Liver (tissue), 9 donors: Measurements from ENCODE around the gene NTM. TPM values are rescaled to one million over a fixed set of nuclear protein-coding genes. Genes with fewer than 3 reads are reported as not detected.

ENCODE experiments used
- DNase-seq: peaks from one replicate; pipeline ENCODE4 v3.0.0-alpha.2; 2017; ENCODE audit warnings: low spot score
- H3K27ac ChIP-seq, 2 donors: one replicate each; pipeline ENCODE4 v1.7.0; 2013; ENCODE audit warnings: inconsistent platforms in 2 of 2, low read length in 2 of 2, control low read depth in 1 of 2, low read depth in 1 of 2, mild to moderate bottlenecking in 1 of 2
- H3K27me3 ChIP-seq, 4 donors: one replicate each; pipeline versions ENCODE4 v1.6.1 to v1.7.0; 2013; ENCODE audit warnings: low read length in 3 of 4, inconsistent platforms in 1 of 4, mild to moderate bottlenecking in 1 of 4, moderate library complexity in 1 of 4; ENCODE audit not compliant: control insufficient read depth in 4 of 4, insufficient read depth in 4 of 4
- H3K36me3 ChIP-seq, 4 donors: one replicate each; pipeline versions ENCODE4 v1.6.1 to v1.7.0; 2013; ENCODE audit warnings: low read length in 3 of 4, mild to moderate bottlenecking in 3 of 4, low read depth in 1 of 4, moderate library complexity in 1 of 4; ENCODE audit not compliant: control insufficient read depth in 4 of 4, insufficient read depth in 3 of 4
- H3K4me1 ChIP-seq, 4 donors: one replicate each; pipeline versions ENCODE4 v1.6.1 to v1.7.0; 2013; ENCODE audit warnings: low read length in 3 of 4, mild to moderate bottlenecking in 3 of 4, moderate library complexity in 1 of 4; ENCODE audit not compliant: control insufficient read depth in 4 of 4, insufficient read depth in 4 of 4
- H3K4me3 ChIP-seq, 3 donors: one replicate each; pipeline versions ENCODE4 v1.6.1 to v1.7.0; 2013; ENCODE audit warnings: low read length in 3 of 3, control low read depth in 1 of 3, low read depth in 1 of 3, mild to moderate bottlenecking in 1 of 3
- H3K9ac ChIP-seq, 2 donors: one replicate each; pipeline ENCODE4 v1.7.0; 2013; ENCODE audit warnings: low read length in 2 of 2, mild to moderate bottlenecking in 2 of 2, moderate library complexity in 2 of 2, control low read depth in 1 of 2, low read depth in 1 of 2
- H3K9me3 ChIP-seq, 4 donors: one replicate each; pipeline versions ENCODE4 v1.6.1 to v1.7.0; 2013; ENCODE audit warnings: low read length in 3 of 4; ENCODE audit not compliant: control insufficient read depth in 4 of 4
- EGR1 ChIP-seq, 2 donors: IDR thresholded peaks; 2 replicates each; pipeline ENCODE4 v1.6.1; 2016 to 2018; ENCODE audit warnings: antibody characterized with exemption in 2 of 2, low read depth in 2 of 2
- FOXA1 ChIP-seq: IDR thresholded peaks from 2 replicates; pipeline ENCODE4 v1.6.1; 2016; ENCODE audit warnings: antibody characterized with exemption
- FOXA2 ChIP-seq: IDR thresholded peaks from 2 replicates; pipeline ENCODE4 v1.6.1; 2016; ENCODE audit warnings: antibody characterized with exemption
- GABPA ChIP-seq, 2 donors: IDR thresholded peaks in 1 of 2; conservative IDR thresholded peaks in 1 of 2; 2 replicates each; pipeline ENCODE4 v1.6.1; 2016; ENCODE audit warnings: antibody characterized with exemption in 2 of 2, mild to moderate bottlenecking in 1 of 2, moderate library complexity in 1 of 2
- HNF4A ChIP-seq, 2 donors: conservative IDR thresholded peaks; 2 replicates each; pipeline ENCODE4 v1.6.1; 2016; ENCODE audit warnings: antibody characterized with exemption in 2 of 2, mild to moderate bottlenecking in 2 of 2
- HNF4G ChIP-seq: IDR thresholded peaks from 2 replicates; pipeline ENCODE4 v1.6.1; 2016; ENCODE audit warnings: antibody characterized with exemption
- JUND ChIP-seq, 2 donors: IDR thresholded peaks; 2 replicates each; pipeline ENCODE4 v1.6.1; 2016; ENCODE audit warnings: antibody characterized with exemption in 2 of 2
- NR2F2 ChIP-seq: IDR thresholded peaks from 2 replicates; pipeline ENCODE4 v1.6.1; 2016; ENCODE audit warnings: antibody characterized with exemption
- RXRA ChIP-seq, 2 donors: IDR thresholded peaks; 2 replicates each; pipeline ENCODE4 v1.6.1; 2017 to 2018; ENCODE audit warnings: antibody characterized with exemption in 2 of 2, mild to moderate bottlenecking in 1 of 2
- SP1 ChIP-seq: IDR thresholded peaks from 2 replicates; pipeline ENCODE4 v1.6.1; 2018; ENCODE audit warnings: antibody characterized with exemption, mild to moderate bottlenecking
- TAF1 ChIP-seq: conservative IDR thresholded peaks from 2 replicates; pipeline ENCODE4 v1.6.1; 2016; ENCODE audit warnings: antibody characterized with exemption, mild to moderate bottlenecking
- YY1 ChIP-seq: IDR thresholded peaks from 2 replicates; pipeline ENCODE4 v1.6.1; 2016; ENCODE audit warnings: antibody characterized with exemption, mild to moderate bottlenecking
- WGBS: extraction: QIAGEN DNeasy Blood & Tissue Kit; methylation state at CpG from one replicate; pipeline ENCODE4 v1.1.7; 2013; 5-methylcytosine and 5-hydroxymethylcytosine counted together
- polyA plus RNA-seq, 2 donors: library from polyadenylated mRNA; stranded (reverse) in 1 of 2; unstranded in 1 of 2; fragments of 200-250 nt in 1 of 2; fragments of >200 nt in 1 of 2; fragmentation: Nextera tagmentation in 1 of 2; extraction: Ambion mirVana in 1 of 2; gene quantifications; one replicate each; pipeline versions ENCODE4 v1.2.1 to v1.2.3, GENCODE V29; 2013 to 2015
- total RNA-seq, 2 donors: library from RNA; depleted of rRNA; stranded (reverse); fragments of >200 nt; gene quantifications; one replicate each; pipeline ENCODE4 v1.2.3, GENCODE V29; 2014
- TF ChIP-seq, protein P1 (sequence below): IDR thresholded peaks from 2 replicates; pipeline ENCODE4 v1.6.1; 2016; ENCODE audit warnings: antibody characterized with exemption
- TF ChIP-seq, protein P2 (sequence below): IDR thresholded peaks from 2 replicates; pipeline ENCODE4 v1.6.1; 2016; ENCODE audit warnings: antibody characterized with exemption
- TF ChIP-seq, protein P3 (sequence below): IDR thresholded peaks from 2 replicates; pipeline ENCODE4 v1.6.1; 2016; ENCODE audit warnings: antibody characterized with exemption
- TF ChIP-seq, protein P4 (sequence below): fragments of 150-350 bp; IDR thresholded peaks from 2 replicates; pipeline ENCODE4 v1.5.1; 2017; ENCODE audit warnings: improper control_type of control experiment, low read depth, low read length; ENCODE audit not compliant: missing input control
- TF ChIP-seq, protein P5 (sequence below): IDR thresholded peaks from 2 replicates; pipeline ENCODE4 v1.6.1; 2016; ENCODE audit warnings: antibody characterized with exemption, mild to moderate bottlenecking
- donor health status: healthy.
- donor health status: healthy.
- donor health status: healthy.
- donor health status: healthy.
- donor health status: healthy.

Gene NTM
- total and polyA plus RNA-seq, 4 donors = 0.08 to 1.1 (median 0.08) TPM; not detected in 1

DNA sequence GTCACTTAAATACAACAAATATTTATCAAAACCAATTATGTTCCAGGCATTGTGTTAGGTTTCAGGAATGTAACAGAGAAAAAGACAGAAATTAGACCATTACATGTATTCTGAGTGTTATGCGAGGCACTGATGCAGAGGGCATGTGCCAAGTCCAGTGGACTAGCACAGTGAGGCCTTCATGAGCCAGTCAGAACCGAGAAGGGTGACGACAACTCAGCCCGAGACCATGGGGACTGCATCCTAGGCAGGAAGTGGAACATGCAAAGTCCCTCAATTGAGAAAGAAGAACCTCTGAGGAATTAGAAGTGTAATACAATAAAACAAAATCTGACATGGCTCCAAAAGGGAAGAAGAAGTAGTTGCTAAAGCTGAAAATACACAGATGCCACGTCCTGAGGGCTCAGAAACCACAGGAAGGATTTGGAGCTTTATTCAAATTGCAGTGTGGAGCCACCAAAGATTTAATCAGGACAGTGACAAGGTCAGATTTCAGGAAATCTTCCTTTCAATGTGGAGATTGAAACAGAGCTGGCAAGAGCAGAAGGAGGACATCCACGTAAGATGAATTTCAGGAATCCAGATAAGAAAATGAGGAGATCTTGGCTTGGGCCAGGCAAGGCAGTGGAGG, 529.6 kb downstream of the NTM start (continued):
- TF ChIP-seq, protein P1, sequence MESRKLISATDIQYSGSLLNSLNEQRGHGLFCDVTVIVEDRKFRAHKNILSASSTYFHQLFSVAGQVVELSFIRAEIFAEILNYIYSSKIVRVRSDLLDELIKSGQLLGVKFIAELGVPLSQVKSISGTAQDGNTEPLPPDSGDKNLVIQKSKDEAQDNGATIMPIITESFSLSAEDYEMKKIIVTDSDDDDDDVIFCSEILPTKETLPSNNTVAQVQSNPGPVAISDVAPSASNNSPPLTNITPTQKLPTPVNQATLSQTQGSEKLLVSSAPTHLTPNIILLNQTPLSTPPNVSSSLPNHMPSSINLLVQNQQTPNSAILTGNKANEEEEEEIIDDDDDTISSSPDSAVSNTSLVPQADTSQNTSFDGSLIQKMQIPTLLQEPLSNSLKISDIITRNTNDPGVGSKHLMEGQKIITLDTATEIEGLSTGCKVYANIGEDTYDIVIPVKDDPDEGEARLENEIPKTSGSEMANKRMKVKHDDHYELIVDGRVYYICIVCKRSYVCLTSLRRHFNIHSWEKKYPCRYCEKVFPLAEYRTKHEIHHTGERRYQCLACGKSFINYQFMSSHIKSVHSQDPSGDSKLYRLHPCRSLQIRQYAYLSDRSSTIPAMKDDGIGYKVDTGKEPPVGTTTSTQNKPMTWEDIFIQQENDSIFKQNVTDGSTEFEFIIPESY = no peak

DNA sequence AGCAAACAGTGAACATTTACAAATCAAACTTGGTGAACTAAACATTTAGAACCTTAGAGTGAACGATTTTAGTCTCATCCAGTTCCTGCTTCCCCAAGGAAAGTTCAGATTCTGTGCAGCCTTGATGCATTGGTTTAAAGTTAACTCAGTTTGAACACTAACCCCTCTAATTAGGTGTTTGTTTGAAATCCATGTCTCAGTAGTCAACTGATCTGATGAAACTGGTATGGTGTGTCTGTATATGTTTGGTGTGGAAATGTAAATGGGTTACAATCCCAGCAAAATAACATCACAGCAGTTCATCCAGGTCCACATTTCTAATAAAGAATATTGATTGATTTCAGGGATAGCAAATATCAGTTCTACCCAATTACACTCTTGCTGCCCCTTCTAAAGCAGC, 532.0 kb downstream of the NTM start:
- Histone ChIP-seq H3K27me3 (peaks cover 0 to 3% (median 0%) of the 10 kb centered on the region in 4 donors), H3K4me1 (no peaks in the 10 kb centered on the region), H3K27ac (no peak overlapping the region), H3K4me3 (no peak overlapping the region), H3K9me3 (no peaks in the 10 kb centered on the region), H3K36me3 (no peaks in the 10 kb centered on the region), H3K9ac (no peak overlapping the region)
- WGBS = 20% methylated on average over 1 of the region's 1 CpG
- no peak for DNase-seq
- no peak for TF ChIP-seq RXRA (IDR thresholded peaks at IDR 0.05)
- no peak for TF ChIP-seq FOXA2
- TF ChIP-seq, protein P2, sequence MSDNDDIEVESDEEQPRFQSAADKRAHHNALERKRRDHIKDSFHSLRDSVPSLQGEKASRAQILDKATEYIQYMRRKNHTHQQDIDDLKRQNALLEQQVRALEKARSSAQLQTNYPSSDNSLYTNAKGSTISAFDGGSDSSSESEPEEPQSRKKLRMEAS = no peak
- TF ChIP-seq JUND (IDR thresholded peaks at IDR 0.05) = no peak
- TF ChIP-seq SP1 = no peak
- no peak for TF ChIP-seq EGR1 (IDR thresholded peaks at IDR 0.05; ENCODE audit: low read depth in 2 of 2)
- no peak for TF ChIP-seq TAF1
- no peak for TF ChIP-seq HNF4G

DNA sequence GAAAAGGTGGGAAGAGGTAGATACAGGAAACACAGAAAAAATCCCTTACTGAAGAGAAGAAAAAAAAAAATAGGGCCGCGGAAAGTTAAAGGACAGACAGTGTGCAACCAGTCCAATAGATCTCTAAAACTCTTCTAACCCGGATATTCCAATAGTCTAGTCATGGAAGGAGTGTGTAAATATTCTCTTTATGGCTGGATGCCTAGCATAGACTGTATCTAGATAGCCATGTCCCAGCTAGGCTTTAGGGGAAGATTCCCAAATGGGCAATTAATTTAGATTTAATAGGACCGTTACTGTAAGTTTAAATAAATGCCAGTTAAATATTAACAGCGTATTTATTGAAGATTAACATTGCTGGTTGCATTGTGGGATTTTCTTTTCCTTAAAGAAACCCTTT, 532.7 kb downstream of the NTM start:
- 79% methylated on average over 5 of the region's 5 CpGs for WGBS

More for the DNA sequence above, 532.7 kb downstream of the NTM start:
- H3K27ac ChIP-seq = no peak overlapping the region
- no peak for DNase-seq
- no peaks in the 10 kb centered on the region for H3K4me1 ChIP-seq
- H3K36me3 ChIP-seq = no peaks in the 10 kb centered on the region
- H3K9ac ChIP-seq = no peak overlapping the region
- no peaks in the 10 kb centered on the region for H3K9me3 ChIP-seq
- no peak overlapping the region for H3K4me3 ChIP-seq
- H3K27me3 ChIP-seq = peaks cover 0 to 3% (median 1%) of the 10 kb centered on the region in 4 donors
- TF ChIP-seq FOXA2 (no peak), GABPA (IDR thresholded peaks at IDR 0.05 in 1 of 2, conservative IDR thresholded peaks at IDR 0.05 in 1 of 2) (no peak), EGR1 (IDR thresholded peaks at IDR 0.05; ENCODE audit: low read depth in 2 of 2) (no peak), SP1 (no peak), FOXA1 (no peak), NR2F2 (no peak), YY1 (no peak), JUND (IDR thresholded peaks at IDR 0.05) (no peak), HNF4G (no peak), HNF4A (conservative IDR thresholded peaks at IDR 0.05) (no peak)
- TF ChIP-seq, protein P3, sequence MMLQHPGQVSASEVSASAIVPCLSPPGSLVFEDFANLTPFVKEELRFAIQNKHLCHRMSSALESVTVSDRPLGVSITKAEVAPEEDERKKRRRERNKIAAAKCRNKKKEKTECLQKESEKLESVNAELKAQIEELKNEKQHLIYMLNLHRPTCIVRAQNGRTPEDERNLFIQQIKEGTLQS = no peak
- TF ChIP-seq, protein P4, sequence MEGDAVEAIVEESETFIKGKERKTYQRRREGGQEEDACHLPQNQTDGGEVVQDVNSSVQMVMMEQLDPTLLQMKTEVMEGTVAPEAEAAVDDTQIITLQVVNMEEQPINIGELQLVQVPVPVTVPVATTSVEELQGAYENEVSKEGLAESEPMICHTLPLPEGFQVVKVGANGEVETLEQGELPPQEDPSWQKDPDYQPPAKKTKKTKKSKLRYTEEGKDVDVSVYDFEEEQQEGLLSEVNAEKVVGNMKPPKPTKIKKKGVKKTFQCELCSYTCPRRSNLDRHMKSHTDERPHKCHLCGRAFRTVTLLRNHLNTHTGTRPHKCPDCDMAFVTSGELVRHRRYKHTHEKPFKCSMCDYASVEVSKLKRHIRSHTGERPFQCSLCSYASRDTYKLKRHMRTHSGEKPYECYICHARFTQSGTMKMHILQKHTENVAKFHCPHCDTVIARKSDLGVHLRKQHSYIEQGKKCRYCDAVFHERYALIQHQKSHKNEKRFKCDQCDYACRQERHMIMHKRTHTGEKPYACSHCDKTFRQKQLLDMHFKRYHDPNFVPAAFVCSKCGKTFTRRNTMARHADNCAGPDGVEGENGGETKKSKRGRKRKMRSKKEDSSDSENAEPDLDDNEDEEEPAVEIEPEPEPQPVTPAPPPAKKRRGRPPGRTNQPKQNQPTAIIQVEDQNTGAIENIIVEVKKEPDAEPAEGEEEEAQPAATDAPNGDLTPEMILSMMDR = no peak
- TF ChIP-seq, protein P1 = no peak
- TF ChIP-seq, protein P2 = no peak
- TF ChIP-seq, protein P5, sequence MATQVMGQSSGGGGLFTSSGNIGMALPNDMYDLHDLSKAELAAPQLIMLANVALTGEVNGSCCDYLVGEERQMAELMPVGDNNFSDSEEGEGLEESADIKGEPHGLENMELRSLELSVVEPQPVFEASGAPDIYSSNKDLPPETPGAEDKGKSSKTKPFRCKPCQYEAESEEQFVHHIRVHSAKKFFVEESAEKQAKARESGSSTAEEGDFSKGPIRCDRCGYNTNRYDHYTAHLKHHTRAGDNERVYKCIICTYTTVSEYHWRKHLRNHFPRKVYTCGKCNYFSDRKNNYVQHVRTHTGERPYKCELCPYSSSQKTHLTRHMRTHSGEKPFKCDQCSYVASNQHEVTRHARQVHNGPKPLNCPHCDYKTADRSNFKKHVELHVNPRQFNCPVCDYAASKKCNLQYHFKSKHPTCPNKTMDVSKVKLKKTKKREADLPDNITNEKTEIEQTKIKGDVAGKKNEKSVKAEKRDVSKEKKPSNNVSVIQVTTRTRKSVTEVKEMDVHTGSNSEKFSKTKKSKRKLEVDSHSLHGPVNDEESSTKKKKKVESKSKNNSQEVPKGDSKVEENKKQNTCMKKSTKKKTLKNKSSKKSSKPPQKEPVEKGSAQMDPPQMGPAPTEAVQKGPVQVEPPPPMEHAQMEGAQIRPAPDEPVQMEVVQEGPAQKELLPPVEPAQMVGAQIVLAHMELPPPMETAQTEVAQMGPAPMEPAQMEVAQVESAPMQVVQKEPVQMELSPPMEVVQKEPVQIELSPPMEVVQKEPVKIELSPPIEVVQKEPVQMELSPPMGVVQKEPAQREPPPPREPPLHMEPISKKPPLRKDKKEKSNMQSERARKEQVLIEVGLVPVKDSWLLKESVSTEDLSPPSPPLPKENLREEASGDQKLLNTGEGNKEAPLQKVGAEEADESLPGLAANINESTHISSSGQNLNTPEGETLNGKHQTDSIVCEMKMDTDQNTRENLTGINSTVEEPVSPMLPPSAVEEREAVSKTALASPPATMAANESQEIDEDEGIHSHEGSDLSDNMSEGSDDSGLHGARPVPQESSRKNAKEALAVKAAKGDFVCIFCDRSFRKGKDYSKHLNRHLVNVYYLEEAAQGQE = no peak
